Measurements from ENCODE around the gene TPO.

DNA sequence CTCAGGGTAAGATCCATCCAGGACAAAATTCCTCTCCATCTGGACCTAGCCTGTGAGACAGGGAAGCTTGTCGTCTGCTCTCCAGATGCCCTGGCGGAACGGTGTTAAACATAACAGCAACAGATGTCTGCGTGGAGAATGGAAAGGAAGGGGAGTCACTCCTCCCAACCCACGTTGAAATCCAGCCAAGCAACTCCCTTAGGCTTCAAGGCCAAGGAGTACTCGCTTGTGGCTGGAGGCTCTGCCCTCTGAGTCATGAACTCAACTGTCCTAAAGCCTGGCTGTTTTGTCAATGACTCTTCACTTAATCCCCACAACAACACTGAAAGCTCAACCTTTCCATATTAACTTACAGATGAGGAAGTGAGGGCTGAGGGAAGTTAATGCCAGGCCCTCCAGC, 42.2 kb downstream of the TPO start:
- TF ChIP-seq, protein P1, sequence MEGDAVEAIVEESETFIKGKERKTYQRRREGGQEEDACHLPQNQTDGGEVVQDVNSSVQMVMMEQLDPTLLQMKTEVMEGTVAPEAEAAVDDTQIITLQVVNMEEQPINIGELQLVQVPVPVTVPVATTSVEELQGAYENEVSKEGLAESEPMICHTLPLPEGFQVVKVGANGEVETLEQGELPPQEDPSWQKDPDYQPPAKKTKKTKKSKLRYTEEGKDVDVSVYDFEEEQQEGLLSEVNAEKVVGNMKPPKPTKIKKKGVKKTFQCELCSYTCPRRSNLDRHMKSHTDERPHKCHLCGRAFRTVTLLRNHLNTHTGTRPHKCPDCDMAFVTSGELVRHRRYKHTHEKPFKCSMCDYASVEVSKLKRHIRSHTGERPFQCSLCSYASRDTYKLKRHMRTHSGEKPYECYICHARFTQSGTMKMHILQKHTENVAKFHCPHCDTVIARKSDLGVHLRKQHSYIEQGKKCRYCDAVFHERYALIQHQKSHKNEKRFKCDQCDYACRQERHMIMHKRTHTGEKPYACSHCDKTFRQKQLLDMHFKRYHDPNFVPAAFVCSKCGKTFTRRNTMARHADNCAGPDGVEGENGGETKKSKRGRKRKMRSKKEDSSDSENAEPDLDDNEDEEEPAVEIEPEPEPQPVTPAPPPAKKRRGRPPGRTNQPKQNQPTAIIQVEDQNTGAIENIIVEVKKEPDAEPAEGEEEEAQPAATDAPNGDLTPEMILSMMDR (conservative IDR thresholded peaks at IDR 0.05) = no peak
- TF ChIP-seq EZH2 (IDR thresholded peaks at IDR 0.05; ENCODE audit: low read depth) = no peak
